Lower leg skin (tissue), 3 donors: ENCODE measurements around the gene TMEM86B.

Source experiments
- POLR2A ChIP-seq, 2 donors: fragments of 450-650 bp; IDR thresholded peaks; one replicate each; pipeline ENCODE4 v1.6.1; 2016 to 2017; ENCODE audit warnings: antibody characterized with exemption in 2 of 2, mild to moderate bottlenecking in 1 of 2, moderate library complexity in 1 of 2
- TF ChIP-seq, protein P1 (sequence below), 3 donors: fragments of 450-650 bp; IDR thresholded peaks; one replicate each; pipeline ENCODE4 v1.5.1; 2016; ENCODE audit warnings: antibody characterized with exemption in 3 of 3, mild to moderate bottlenecking in 3 of 3, moderate library complexity in 2 of 3

DNA sequence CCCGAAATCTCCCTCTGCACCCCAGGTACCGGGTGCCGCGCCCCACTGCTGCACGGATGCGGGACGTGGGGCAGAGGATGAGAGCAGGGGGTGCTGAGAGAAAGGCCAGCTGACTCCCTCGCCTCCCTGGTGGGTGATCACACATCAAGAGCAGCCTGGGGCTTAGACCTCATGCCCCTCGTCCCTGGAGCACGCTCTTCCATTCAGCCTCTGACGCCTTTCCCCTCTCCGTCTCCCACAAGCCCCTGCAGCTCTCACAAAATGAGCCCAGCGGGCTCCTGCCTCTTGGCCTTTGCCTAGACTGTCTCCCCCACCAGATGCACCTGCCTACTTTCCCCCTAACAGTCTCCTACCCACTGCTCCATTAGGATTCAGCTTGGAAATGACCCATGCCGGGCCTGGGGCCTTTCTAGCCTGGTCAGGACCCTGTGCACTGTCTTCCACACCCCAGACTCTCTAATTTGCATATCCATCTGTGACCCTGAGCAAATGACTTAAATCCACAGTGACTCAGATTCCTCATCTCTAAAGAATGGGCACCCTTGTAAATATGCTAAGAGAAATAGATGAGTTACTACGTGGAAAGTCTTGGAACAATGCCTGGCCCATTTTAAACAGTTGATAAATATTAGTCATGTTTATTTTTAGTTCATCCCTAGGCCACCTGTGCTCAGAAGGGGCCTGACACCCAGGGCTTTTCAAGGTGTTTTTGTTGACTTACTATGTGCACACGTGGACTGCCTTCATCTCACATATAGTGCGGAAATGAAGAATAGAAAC lies 18.7 kb downstream of the TMEM86B start:
- TF ChIP-seq, protein P1, sequence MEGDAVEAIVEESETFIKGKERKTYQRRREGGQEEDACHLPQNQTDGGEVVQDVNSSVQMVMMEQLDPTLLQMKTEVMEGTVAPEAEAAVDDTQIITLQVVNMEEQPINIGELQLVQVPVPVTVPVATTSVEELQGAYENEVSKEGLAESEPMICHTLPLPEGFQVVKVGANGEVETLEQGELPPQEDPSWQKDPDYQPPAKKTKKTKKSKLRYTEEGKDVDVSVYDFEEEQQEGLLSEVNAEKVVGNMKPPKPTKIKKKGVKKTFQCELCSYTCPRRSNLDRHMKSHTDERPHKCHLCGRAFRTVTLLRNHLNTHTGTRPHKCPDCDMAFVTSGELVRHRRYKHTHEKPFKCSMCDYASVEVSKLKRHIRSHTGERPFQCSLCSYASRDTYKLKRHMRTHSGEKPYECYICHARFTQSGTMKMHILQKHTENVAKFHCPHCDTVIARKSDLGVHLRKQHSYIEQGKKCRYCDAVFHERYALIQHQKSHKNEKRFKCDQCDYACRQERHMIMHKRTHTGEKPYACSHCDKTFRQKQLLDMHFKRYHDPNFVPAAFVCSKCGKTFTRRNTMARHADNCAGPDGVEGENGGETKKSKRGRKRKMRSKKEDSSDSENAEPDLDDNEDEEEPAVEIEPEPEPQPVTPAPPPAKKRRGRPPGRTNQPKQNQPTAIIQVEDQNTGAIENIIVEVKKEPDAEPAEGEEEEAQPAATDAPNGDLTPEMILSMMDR (IDR thresholded peaks at IDR 0.05), result no peak
- TF ChIP-seq POLR2A (IDR thresholded peaks at IDR 0.05), result no peak
